IPS-18c (cell line): ENCODE data around the gene IGSF11.
"Not testable (repeated sequence)": the region's sequence is repeated elsewhere in the genome, so short reads cannot be mapped to it uniquely, and the experiment has no call there.

Experiments used
- H3K4me3 ChIP-seq: 2 replicates; pipeline ENCODE4 v1.7.0; 2013; ENCODE audit warnings: low read depth, mild to moderate bottlenecking, low read length, moderate library complexity; ENCODE audit not compliant: insufficient read depth
- H3K9me3 ChIP-seq: one replicate; pipeline ENCODE4 v1.6.1; 2013; ENCODE audit warnings: mild to moderate bottlenecking, low read length, moderate library complexity; ENCODE audit not compliant: control insufficient read depth, insufficient read depth

IGSF11 gene

DNA sequence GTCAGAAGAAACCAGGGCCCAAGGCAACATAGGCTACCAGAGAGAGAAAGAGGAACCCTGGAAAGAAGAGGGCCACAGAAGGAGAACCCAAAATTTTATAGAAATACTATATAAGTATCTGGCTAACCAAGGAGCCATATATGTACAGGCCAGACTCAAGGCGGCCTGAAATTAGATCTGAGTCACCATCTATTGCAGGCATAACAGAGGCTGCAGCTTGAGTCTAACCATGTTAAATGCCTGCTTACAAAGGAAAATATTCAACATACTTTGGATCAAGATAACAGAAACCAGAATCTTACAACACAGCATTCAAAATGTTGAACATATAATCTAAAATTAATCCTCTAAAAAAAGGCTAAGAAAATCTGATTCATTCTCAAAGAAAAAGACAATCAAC, 23.1 kb downstream of the IGSF11 start:
- H3K4me3 ChIP-seq = no peak overlapping the region
- peaks cover 2% of the 10 kb centered on the region for H3K9me3 ChIP-seq

DNA sequence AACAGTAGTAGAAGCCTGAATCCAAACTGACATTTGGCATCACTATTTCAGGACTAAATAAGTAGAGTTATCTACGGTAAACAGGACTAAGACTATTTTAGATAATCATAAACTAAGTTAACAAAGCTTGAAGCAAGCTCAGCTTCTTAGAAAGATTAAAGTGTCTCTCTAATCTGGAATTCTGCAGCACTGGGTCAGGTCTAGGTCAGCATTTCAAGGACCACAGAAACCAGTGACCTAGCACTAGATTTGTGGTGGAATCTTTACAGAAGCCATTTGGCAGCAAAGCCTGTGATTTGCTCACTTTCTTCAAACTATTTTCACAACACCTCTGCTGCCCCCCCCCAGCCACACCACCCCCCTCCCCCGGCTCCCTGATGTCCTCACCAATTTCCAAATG, 37.5 kb downstream of the IGSF11 start:
- no peaks in the 10 kb centered on the region for H3K9me3 ChIP-seq
- no peak overlapping the region for H3K4me3 ChIP-seq

DNA sequence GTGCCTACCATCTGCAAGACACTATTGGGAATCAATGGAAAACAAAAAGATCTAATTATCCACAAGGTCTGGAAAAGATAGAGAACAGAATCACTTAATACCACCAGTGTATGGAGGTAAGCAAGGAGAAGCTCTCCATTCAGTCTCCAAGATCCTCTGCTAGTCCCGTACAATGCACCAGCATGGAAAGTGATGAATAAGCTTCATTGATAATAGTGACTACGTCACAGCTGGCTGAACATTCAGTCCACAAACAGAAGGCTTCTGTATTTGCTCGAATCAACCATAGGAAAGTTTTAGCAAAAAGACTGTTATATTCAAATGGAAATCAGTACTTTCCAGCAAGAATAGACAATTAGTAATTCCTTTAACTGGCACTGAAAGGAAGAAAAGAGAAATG, 42.9 kb downstream of the IGSF11 start:
- H3K4me3 ChIP-seq = no peak overlapping the region
- no peaks in the 10 kb centered on the region for H3K9me3 ChIP-seq

DNA sequence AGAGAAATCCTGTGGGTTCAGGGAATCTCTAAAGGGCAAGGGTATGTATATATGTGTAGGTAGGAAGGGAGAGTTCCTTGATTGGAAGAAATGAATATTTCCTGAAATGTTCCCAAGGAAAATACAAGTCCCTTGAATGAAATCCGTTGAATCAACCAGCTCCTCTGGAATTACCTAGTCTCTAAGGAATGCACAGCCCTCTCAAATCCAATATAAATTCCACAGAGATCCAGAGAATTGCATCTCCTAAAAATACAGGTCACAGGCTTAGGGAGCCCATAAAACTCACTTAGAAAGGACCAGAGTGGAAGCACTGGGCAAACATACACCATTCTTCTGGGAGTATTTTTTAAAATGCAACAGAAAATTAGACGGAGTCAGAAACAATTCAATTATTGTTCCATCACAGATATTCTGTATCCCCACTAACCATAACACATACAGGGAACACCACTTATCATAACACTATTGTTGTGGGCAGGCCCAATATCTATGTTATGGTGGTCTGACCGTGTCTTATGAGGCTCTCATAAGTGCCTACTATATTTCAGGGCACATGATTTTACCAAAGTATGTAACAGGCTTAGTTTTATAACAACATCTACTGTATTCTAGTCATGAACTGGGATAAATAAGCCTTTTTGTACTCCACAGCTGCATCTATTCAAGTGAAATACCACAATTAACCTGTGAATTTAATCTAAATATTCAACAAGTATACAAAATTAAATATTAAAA, 43.7 kb downstream of the IGSF11 start:
- no peaks in the 10 kb centered on the region for H3K9me3 ChIP-seq
- no peak overlapping the region for H3K4me3 ChIP-seq

DNA sequence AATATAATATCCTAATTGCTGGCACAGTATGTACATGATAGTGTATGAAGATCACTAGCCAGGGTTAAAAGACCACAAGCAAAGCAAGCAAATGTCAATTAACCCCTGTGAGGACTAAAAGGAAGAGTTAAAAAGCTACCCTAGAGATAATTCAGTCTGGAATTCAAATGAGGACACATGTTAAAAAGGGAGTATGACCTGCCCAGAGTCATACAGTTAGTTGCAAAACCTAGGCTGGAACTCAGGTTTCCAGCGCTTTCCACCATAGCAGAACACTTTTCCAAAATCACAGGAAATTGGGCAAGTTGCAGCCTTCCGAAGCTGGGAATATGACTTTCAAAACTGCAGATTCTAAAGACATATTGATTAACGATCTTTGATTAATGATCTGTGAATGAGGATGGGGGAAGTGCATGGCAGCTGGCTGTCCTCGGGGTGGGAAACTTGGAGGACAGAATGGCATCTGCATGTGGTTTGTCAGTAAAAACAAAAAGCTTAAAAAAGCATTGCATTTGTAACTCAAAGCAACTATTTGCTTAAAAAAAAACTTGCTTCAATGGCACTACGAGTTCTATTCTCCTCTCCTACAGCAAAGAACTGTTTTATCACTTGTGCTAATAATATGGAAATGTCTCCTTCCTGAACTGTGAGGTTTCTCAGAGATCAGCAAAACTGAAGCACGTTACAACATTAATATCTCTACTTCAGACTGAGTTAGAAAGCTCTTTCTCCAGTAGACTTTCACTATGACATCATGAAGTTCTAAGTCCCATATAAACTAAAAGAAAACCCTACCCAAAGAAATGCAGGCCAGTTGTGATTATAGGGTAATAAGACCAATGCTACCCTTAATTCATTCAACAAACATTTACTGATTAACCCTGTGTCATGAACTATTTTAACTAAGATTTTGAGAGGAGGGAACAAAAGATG, 46.2 kb downstream of the IGSF11 start:
- H3K9me3 ChIP-seq = no peaks in the 10 kb centered on the region

DNA sequence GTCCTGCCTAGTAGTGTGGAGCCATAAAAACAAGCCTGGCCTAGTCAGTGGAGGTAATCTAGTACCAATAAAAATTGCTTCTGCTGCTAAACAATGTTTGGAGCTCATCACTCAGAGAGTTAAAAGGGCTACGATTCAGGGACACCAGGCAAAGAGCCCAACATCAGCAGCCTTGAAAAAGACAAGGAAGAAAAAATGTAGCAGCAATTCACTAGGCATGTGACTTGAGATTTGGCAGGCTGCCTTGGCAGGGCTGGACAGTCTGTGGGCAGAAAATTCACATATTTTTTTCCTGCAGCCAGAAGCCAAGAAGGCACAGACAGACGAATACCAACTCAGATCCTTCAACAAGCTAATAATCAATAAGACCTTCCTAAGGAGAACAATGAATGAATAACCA, 47.2 kb downstream of the IGSF11 start:
- H3K4me3 ChIP-seq = no peak overlapping the region
- H3K9me3 ChIP-seq = no peaks in the 10 kb centered on the region

More for the DNA sequence above, 46.2 kb downstream of the IGSF11 start:
- H3K4me3 ChIP-seq = no peak overlapping the region

DNA sequence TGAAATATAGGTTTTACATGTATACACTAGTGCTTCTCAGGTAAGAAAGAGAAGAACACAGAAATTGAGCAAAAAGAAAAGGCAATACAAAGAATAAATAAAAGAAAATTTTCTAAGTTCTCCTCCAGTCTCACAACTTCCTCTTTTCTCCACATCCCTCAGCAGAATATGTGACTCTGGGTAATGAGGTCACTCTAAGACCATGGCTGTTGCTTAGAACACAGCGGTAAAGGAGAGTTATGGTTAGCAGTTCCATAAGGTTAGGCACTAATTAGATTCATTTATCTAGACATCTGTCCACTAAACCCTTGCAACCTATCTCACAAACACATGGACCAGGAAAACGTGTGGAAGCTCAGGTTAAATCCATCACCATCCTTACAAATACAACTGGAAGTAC, 47.9 kb downstream of the IGSF11 start:
- no peaks in the 10 kb centered on the region for H3K9me3 ChIP-seq
- H3K4me3 ChIP-seq = no peak overlapping the region

DNA sequence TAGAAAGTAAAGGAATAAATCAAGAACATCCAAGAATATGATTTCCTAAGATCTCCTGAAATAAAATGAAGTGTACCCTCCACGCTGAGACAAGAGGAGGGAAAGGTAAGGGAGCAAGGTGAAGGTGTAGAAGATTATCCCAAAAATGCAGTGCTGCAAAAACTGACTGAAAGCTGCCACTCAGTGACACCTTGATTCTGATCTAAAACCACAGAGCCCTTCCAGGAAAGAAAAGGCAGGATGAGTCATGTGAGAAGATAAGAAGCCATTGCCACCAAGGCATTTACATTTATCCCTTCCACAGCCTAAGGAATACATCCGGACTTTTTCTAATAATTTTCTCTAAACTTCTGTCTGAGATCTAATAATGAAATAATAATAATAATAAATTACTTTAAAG, 49.9 kb downstream of the IGSF11 start:
- Histone ChIP-seq H3K4me3 (no peak overlapping the region), H3K9me3 (no peaks in the 10 kb centered on the region)

DNA sequence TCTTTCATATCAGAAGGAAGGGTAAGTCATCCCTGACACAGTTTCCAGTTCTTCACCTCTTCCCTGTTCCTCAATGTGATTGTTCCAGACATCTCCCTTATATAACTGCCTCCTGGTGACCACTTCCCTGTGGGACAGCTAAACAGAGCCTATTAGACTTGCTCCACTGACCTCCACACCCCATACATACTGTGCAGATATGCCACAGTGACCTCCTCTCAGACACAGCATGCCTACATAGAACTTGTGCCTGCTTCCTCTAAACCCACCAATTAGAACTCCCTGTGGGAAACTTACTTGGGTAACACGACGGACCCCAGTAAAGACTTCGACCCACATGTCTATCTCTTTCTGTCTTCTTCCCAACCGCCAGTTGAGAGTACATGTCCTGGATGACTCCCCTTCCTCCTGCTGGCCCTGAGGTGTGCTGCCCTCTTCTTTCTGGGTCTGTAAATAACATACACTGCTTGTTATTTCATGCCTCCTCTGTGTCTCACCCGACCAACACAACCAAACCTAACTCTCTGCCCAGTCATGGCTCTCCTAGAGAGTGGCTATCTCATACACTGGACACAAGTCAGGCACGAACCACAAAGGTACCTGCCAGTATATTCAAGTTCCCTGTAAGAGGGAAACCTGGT, 53.0 kb downstream of the IGSF11 start:
- H3K9me3 ChIP-seq = no peaks in the 10 kb centered on the region
- H3K4me3 ChIP-seq = no peak overlapping the region

DNA sequence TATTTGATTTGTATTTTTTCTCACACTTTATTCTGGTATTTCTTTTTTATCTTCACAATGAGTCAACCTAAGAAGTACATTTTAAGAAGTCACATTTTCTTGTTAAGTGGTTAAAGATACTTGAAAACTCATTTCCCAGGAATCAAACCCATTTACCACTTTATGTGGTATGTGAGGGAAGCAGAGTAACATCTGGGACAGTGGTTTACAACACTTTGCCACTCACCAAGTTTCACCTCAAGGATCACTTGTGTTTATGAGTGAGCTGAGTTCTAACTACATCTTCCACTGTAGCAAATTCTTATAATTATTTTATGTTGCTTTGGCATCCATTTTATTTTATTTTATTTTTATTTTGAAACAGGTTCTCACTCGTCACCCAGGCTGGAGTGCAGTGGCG, 53.8 kb downstream of the IGSF11 start:
- no peak overlapping the region for H3K4me3 ChIP-seq
- H3K9me3 ChIP-seq = no peaks in the 10 kb centered on the region

DNA sequence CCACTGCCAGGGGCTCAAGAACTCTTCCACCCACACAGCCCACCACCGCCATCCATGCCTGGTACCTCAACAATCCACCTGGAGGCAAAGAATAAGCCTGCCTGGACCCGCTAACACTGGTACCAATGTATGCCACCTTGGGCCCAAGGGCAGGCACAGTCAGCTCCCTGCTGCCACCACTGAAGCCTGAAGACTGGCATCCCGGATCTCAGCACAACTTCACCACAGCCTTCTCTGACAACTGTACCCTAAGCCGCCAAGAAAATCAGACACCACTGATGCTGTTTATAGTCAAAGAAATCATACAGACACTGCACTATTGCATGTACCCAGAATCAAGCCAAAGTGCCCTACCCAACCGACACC, 56.3 kb downstream of the IGSF11 start:
- no peaks in the 10 kb centered on the region for H3K9me3 ChIP-seq

DNA sequence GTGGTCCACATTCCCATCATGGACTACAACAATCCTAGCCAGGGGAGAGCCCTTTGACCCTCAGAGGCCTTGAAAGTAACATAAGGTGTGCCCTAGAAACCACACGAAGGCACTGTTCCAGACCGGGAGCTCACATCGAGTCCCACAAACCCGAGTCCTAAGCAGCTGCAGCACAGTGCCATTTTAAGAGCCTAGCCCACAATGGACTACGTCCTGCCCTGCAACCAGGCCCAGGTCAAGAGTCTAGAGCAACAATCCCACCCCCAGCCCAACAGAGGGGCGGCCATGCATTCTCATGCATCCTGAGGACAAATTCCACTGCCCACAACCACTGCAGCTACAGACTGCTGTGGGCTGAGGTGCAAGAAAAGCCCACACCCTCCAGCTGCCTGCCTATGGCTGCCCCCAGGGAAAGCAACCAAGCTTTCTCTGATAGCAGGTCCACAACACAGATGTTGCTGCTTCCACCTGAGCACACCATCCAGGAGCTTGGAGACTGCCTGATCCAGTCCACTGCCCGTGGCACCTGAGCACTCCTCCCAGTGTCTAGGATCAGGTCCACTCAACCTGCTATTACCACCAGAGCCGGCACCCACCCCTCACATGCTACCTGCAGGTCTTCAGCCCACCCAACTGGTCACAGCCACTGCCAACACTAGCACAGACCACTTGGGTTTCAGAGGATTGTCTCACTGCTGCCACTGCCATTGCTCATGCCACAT, 56.8 kb downstream of the IGSF11 start:
- H3K9me3 ChIP-seq = no peaks in the 10 kb centered on the region
- no peak overlapping the region for H3K4me3 ChIP-seq

More for the DNA sequence above, 56.3 kb downstream of the IGSF11 start:
- H3K4me3 ChIP-seq = no peak overlapping the region

DNA sequence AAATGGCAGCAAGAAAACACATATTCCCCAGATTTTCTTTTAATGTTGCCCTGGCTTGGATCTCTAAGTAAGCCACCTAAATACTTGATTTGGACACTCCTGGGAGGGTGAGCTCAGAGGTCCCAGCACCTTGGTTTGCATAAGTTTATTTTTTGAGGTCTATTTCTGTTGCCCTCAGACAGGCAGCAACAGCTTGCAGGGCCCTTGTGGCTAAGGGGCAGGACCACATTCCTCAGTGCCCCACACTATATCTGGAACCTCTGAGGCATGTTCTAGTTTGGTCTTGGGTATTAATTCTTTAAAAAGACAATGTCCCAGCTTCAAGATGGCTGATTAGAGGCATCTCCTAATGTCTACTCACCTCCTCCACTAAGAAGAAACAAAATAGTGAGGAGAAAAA, 57.5 kb downstream of the IGSF11 start:
- H3K4me3 ChIP-seq = no peak overlapping the region
- no peaks in the 10 kb centered on the region for H3K9me3 ChIP-seq

DNA sequence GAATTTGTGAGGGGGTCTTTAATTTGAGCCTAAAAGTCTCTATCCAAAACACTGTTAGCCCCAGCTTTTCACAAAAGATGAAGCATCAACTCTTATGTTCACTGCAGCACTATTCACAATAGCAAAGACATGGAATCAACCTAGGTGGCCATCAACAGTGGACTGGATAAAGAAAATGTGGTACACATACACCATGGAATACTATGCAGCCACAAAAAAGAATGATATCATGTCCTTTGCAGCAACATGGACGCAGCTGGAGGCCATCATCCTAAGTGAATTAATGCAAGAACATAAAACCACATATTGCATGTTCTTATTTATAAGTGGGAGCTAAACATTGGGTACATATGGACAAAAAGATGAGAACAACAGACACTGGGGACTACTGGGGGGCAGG, 59.2 kb downstream of the IGSF11 start:
- H3K4me3 ChIP-seq, H3K9me3 ChIP-seq: not testable (repeated sequence)

DNA sequence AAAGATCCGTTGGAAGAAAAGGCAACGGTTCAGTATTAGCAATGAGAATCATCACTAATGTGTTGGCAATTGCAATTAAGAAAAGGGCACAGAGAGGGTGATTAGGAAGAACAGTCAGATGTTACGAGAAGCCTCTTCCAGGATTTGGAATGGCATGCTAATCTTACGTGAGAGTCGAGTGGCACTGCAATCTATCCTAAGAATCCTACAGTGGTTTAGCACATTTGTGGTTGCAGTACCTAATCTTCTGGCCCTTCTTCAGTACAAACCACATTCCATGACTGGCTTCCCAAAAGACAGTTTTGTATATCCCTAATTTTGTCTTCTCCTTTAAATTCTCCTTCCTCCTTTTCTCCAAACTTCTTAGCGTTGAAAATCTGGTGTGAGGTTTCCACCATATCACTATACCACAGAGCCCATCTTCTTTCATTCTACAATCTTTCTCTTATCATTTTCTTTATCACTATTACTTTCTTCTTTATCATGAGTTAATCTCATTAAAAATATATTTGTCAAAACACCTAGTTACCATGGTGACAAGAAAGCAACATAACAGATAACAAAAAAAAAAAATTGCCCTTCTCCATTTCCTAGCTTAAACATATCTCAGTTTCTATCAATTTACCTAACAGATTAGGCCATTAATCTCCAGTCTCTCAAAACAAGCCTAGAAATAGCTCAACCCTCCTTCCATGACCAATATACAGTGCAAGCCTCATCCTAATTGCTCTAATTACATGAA, 60.1 kb downstream of the IGSF11 start:
- H3K4me3 ChIP-seq = no peak overlapping the region
- no peaks in the 10 kb centered on the region for H3K9me3 ChIP-seq

DNA sequence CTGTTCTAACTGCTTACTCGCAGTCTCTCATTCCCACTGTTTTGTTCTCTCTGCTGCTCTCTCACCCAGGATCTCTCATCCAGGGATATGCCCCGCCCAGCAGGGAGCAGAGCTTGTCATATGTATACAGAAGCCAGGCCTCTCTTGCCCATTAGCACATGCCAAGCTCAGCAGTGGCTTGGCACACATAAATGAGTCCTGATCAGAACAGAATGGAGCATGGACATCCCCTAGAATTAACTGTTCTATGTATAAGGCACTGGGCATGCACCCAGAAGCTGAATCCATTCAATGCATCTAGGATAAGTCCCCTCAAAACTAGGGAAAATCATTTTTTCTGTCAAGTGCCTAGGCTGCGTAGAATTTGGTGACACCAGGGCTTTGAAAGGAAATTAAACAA, 61.6 kb downstream of the IGSF11 start:
- Histone ChIP-seq H3K9me3 (no peaks in the 10 kb centered on the region), H3K4me3 (no peak overlapping the region)

DNA sequence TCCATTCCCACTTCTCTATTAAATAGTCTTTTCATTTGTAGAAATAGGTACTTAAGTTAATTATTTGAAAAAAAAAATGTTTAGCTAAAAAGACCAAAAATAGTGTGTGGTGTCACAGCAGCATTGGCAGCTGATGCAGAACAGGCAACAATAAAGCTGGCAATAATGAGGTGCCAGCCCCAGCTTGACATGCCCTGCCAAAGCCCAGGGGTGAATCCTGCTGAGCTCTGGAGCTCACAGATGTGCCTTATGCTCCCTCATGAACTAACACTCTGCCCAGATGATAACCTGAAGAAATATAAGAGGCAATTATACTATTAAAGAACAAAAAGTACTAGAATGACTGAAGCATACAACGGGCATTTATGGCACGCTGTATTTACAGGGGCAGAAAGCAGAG, 63.8 kb downstream of the IGSF11 start:
- Histone ChIP-seq H3K9me3 (no peaks in the 10 kb centered on the region), H3K4me3 (no peak overlapping the region)
